Stimulated activated CD8-positive, alpha-beta memory T cell treated with anti-CD3 and anti-CD28 coated beads, Interleukin-7, amount 100 ng/mL, for 24 hours (primary cell): ENCODE data around the gene DGKQ.

Experiments used
- DNase-seq: peaks from one replicate; pipeline ENCODE4 v3.0.0-alpha.2; 2020; ENCODE audit warnings: low read depth

The DGKQ gene, protein sequence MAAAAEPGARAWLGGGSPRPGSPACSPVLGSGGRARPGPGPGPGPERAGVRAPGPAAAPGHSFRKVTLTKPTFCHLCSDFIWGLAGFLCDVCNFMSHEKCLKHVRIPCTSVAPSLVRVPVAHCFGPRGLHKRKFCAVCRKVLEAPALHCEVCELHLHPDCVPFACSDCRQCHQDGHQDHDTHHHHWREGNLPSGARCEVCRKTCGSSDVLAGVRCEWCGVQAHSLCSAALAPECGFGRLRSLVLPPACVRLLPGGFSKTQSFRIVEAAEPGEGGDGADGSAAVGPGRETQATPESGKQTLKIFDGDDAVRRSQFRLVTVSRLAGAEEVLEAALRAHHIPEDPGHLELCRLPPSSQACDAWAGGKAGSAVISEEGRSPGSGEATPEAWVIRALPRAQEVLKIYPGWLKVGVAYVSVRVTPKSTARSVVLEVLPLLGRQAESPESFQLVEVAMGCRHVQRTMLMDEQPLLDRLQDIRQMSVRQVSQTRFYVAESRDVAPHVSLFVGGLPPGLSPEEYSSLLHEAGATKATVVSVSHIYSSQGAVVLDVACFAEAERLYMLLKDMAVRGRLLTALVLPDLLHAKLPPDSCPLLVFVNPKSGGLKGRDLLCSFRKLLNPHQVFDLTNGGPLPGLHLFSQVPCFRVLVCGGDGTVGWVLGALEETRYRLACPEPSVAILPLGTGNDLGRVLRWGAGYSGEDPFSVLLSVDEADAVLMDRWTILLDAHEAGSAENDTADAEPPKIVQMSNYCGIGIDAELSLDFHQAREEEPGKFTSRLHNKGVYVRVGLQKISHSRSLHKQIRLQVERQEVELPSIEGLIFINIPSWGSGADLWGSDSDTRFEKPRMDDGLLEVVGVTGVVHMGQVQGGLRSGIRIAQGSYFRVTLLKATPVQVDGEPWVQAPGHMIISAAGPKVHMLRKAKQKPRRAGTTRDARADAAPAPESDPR

DNA sequence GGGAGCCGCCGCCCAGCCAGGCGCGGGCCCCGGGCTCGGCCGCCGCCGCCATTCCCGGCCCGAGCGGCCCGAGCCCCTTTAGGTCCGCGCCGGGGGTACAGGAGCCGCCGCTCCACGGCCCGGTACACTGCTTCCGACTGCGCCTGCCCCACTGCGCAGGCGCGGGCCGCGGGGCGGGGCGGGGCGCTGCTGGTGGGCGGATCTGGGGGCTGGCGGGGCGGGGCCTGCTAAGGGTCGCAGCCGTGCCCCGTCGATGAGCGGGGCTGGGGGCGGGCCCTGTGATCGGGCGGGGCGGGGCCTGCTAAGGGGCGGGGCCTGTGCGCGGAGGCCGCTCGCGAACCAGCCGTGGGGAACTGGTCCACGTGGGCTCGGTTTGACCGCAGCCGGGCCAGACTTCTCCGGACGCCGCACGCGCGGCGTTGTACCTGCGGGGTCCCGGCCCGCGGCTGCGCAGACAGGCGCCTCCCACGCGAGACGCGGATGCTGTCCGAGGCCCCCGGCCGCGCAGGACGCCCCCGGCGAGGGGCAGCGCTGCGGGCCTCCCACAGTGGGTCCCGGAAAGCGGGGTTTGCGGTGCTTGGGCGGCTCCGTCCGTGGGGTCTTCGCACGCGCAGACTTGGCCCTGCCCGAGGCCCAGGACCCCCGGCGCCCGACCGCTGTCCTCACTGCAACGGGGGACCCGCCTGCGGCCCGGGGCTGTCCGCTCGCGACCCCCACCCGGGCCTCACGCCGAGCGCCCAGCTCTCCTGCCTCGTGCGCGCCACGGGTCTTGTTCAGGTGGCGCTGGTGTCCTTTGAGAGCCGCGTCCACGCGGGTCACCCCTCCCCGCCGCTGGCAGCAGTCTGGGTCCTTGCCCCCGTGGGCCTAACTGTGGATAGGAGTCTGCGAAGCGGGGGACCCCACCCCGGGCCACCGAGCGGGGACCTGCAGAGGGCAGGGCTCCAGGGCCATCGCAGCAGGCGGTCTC lies at the start of gene DGKQ:
Gene DGKQ (minus strand): TSS at position 139 of the 967 bp plus-strand sequence. CDS start 87 bp downstream, at position 52.
- peak; percentile 70 for DNase-seq

DNA sequence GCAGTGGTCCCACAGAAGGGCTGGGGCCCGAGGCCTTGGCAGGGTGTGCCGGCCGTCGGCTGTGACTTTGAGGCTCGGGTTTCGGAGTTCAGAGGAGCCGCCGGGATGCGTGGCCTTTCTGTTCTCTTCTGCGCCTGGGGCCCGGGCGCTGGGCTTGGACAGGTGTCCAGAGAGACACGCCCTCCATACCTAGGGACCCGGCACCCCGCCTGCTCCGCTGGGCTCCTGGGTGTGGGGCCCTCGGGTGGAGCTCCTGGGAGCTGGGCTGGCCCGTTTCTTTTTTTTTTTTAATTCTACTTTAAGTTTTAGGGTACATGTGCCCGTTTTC lies 49.3 kb upstream of the DGKQ start:
- no peak for DNase-seq

DNA sequence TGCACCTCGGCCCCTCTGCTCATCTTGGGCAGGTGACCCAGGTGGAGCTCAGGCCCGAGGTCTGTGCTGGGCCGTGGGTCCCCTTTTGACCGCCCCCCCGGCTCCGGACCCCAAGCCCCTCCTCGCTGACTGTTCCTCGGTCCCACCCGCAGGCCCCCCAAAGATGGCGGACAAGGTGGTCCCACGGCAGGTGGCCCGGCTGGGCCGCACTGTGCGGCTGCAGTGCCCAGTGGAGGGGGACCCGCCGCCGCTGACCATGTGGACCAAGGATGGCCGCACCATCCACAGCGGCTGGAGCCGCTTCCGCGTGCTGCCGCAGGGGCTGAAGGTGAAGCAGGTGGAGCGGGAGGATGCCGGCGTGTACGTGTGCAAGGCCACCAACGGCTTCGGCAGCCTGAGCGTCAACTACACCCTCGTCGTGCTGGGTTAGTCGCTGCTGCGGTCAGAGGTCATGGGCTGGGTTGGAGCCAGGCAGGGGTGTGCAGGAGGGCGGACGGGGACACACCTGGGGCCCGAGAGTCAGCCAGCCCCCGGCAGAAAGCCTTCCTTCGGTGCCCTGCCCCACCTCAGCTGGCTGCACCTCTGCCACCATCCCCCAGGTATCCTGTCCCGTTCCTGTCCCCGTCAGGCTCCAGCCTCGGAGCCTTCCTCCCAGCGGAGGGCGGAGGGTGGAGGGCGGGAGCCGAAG lies 48.8 kb upstream of the DGKQ start:
- DNase-seq = no peak

DNA sequence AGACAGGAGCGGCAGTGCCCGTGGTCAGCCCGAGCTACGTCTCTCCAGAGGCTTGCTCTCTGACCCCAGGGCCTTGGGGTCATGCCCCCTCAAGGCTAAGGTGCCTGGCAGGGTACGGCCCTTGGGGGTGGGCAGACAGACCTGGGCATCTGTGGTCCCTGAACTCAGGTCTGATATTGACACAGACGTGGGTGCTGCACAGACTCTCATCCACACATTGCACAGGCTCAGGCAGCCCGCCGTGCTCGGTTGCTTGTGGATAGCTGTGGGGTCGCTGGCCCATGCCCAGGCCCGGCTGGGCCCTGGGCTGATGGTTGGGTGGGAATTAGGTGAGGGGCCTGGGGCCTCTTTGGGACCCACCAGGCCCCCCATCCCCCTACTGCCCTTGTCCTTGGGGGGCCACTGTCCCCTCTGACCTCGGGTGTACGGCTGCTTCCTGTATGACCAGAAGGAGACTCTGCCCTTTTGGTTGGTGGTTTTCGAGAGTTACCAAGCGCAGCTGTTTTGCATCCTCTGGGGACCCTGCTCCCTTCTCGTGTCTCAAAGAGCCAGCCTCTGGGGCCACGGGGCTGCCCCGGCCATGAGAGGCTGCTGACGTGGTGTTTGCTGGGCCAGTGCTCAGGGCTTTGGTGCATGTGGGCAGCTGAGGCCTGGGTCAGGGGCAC lies 48.1 kb upstream of the DGKQ start:
- no peak for DNase-seq

DNA sequence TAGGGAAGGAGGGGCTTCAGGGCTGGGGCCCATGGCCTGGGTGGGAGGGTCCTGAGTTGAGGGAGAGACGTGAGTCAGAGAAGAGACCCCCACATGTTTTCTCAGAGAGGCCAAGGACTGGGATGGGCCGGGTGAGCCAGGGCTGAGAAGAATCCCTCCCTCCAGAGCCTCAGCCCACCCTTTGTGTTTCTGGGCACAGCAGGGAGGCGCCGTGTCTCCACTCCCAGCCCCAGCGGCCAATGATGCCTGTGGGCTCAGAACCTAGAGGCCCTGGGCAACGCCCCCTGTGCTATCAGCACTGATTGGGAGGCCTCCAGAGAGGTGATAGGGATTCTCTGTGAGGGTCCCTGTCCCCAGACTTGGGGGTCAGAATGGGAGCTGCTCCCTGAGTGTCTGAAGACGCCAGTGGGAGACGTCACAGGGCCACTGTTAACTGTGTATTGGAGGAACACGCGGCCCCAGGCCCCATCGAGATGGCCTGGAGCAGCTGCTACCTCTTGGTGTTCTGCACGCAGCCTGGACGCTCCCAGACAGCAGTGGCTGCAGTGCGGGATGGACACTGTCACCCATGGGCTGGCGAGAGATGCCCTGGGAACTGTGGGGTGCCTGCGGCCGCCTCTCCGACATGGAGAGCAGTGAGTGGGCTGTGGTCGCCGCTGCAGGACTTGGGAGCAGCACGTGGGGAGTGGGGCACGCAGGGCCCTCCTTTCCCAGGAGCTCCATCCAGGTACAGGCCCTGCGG lies 46.5 kb upstream of the DGKQ start:
- DNase-seq = no peak

DNA sequence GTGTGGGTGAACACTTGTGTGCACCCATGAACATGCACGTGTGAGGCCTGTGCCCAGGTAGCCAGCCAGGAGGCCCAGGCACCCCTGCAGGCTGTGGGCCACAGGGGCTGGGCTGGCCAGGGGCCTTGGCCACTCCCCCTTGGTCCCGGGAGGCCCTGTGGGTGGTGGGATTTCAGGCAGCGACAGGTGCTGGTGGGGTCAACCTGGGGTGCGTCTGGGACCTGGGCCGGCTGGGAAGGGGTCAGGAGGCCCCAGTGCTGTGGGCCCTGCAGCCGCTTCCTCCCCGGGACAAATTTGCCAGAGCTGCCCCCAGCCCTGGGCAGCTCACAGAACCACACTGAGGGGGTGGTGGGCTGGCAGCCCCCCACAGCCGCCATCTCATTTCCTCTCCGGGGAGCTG lies 46.0 kb upstream of the DGKQ start:
- no peak for DNase-seq

DNA sequence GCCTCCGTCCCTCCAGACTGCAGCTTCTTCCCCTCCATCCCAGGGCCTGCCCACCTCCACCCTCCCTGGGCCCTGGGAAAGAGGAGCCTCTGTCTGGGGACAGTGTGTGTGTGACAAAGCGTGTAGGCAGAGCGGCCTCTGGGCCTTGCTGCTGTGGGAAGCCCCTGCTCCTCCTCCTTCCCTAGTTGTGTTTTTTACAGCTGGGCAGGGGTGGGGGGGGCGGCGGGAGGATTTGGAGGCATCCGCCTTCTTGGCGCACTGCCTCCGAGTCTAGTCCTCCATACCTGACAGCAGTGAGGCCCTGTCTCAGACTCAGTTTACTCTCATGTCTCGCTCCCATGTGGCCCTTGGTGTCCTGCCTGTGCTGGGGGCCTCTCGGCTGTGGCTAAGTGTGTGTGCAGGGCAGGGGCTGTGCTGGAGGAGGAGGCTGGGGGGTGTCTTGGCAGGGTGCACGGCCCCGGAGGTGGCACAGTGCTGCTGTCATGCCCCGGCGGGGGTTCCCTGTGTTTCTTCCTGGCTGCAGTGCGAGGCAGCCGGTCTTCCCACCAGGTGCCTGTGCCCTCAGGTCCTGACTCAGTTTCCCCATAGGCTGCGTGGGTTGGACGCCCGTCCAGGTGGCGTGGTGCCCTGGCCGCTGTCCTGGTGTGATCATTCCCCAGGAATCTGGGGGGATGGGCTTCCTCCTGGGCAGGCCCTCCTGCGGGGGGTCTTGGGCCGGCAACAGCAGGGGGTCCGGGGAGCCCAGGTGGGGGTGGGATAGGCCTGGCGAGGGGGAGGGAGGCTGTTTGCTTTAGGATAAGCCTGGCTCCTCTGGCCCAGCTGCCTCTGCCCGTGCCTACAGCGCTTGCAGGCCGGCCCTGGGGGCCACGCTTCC lies 45.0 kb upstream of the DGKQ start:
- DNase-seq = no peak

DNA sequence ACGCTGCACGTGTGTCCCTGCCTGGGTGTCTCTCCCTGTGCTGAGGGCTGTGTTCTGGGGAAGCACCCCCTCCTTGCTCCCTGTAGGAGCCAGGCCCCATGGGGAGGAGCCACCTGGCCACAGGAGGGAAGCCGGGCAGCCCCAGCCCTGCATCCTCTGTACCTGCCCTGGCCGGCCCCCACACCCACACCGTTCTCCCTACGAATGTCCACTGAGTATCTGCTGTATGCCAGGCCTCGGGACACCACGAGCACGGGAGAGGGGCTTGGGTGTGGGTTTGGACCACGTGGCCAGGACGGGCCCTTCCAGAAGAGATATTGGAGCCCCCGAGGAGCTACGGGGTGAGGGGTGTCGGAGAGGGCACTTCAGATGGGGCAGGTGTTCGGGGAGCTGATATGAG lies 44.3 kb upstream of the DGKQ start:
- no peak for DNase-seq

DNA sequence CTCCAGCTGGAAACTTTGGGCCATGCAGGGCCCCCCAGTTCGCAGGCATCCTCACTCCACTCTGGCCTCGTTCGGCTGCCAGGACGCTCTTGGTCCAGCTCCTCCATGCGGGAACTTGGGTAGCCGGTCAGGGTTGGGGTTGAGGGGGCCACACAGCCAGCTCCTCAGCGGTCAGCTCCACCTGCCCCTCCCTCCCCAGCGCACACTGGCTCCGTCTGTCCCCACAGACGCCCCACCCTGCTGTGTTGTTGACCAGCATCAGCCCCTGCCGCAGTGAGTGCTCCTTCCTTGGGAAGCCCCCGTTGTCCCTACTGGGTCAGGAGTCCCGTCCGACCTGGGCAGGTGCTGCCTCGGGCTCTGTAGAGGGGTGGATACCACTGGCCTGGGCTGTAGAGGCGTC lies 43.8 kb upstream of the DGKQ start:
- no peak for DNase-seq

DNA sequence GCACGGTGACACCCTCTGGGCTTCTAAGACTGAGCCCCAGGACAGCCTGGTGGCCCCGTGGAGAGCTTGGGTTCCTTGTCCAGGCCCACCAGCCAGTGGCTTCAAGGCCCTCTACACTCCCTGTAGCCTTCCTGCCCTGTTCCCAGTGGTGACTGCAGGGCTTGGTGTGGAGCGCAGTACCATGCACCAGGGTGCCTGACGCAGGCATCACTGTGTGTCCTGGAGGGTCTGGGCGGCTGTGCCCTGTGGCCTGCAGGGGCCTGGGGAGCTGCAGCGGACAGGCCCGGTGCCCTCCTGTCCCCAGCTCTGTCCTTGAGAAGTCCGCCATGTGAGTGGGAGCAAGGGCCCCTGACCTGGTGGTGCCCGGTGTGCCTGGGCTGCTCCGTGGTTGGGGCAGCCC lies 42.4 kb upstream of the DGKQ start:
- DNase-seq = no peak

DNA sequence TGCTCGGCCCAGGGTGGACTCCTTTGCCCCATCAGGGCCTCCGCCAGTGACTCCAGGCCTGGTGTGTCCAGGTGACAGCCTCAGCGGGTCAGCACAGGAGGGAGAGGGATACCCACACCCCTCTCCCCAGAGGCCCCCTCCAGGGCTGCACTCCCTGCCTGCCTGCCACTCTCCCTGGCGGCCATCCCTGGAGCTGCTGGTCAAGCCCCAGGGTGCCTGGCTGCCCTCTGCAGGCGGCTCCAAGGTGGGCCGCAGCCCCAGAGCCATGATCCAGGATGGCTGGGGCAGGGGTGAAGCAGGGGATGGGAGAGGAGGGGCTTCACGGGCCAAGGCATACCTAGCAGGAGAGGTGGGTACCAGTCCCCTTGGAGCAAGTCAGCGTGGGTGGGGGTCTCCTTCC lies 41.8 kb upstream of the DGKQ start:
- DNase-seq = no peak

DNA sequence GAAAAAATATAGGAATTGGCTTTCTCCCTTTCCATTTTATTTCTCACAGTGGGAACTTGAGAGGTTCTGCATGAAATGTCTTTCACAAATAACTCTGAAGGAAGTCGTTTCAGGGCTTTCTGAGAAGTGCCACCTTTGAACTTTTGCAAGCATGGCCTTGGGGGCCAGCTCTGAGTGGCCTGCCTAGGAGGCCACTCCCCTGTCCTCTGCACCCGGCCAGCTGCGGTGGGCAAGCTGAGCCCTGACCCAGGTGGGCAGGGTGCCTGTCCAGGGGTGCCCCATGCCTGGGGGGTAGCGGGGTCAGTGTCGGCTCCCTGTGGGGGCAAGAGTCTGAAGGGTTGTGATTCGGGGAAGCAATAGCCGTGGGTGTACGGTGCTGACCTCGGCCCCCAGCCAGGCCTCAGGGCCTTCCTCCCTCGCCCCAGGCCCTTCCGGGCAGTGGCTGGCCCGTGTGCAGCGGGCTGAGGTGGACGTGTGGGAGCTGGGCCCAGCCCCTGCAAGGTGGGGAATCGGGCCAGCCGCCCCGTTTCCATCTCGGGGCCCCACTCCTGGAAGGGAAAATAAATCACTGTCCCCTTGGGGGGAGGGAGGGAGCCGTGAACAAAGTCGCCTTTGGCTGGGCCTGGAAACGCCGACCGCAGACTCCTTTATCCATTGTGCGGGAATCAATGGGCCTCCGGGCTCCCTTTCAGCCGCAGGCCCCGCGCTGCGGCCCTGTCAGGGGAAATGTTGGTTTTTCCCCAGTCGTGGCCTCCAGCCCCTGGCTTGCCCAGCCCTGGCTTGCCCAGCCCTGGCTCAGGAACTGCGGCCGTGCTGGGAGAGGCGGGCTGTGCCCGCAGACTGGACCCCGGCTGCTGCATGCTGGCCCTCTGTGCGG lies 41.2 kb upstream of the DGKQ start:
- no peak for DNase-seq

DNA sequence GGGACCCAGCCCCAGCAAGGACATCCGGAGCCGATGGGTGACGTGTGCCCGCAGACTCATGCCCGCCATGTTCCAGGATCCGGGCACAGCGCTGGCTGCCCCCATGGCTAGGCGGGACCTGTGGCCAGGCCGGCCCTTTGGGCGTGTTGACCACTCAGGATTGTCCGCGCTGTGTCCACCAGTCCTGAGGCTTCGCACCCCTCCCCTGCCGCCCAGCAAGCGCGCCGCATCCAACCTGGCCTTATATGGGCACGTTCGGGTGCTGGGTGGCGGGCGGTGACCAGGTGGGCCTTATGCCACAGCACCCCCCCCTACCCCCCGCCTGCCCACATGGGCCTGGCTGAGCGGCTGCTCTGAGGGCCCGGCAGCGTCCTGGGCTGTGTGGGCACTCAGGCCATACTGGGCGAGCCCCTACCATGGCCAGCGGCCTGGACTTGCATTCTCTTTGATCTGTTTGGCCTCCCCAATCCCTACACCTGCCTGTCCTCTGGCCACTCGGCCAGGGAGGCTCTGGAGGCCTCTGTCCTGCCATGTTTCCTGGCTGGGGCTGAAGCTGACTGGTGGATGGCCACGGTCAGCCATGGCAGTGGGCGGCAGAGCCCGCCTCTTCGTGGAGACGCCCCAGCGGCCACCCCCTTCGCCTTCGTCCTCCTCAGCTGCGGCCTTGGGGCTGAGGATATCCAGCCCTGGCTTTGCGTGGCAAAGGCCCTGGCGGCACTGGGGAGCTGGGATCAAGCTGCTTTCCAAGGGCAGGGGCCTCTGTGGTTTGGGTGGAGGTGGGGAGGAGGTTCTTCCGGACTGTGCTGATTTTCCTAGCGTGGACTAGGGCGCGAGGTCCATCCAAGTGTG lies 40.1 kb upstream of the DGKQ start:
- no peak for DNase-seq

DNA sequence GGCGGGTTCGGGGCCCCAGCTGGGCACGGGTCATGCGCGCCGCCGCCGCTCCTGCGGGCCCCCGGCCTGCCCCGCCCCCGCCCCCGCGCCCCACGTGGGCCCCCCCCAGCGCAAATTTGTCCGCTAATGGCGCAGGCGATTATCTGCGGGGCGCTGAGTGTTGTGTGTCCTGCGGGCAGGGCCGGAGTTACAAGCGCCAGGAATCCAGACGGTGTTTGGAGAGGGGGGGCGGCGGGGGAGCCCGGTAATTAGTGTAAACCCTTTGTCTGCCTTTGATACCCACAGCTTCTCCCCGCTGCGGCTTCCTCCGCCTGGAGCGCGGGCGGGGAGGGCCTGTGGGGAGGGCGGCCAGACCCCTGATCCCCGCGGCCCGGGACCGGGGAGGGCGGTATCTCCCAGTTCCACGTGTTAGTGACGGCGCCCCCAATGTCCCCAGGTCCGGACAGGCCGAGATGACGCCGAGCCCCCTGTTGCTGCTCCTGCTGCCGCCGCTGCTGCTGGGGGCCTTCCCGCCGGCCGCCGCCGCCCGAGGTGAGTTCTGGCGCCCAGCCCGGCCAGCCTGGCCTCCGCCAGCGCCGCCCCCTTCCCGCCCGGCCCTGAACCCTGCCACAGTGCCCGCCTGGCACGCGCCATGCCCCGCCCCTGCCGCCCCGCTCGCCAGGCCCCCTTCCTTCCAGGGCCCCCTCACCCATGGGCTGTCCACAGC lies 38.8 kb upstream of the DGKQ start:
- DNase-seq = no peak

DNA sequence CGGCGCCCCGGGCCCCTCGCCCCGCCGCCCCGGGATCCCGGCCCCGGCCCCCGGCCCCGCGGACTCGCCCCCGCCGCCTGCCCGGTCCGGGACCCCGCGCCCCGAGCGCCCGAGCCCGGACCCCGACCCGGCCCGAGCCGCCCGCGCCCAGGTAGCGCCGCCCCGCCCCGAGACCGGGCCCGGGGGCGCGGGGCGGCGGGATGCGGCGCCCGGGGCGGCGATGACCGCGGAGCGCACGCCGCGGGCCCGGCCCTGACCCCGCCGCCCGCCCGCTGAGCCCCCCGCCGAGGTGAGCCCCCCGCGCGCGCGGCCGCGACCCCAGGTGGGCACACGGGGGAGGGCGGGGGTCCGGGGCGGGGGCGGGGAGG lies 38.3 kb upstream of the DGKQ start:
- DNase-seq = no peak

DNA sequence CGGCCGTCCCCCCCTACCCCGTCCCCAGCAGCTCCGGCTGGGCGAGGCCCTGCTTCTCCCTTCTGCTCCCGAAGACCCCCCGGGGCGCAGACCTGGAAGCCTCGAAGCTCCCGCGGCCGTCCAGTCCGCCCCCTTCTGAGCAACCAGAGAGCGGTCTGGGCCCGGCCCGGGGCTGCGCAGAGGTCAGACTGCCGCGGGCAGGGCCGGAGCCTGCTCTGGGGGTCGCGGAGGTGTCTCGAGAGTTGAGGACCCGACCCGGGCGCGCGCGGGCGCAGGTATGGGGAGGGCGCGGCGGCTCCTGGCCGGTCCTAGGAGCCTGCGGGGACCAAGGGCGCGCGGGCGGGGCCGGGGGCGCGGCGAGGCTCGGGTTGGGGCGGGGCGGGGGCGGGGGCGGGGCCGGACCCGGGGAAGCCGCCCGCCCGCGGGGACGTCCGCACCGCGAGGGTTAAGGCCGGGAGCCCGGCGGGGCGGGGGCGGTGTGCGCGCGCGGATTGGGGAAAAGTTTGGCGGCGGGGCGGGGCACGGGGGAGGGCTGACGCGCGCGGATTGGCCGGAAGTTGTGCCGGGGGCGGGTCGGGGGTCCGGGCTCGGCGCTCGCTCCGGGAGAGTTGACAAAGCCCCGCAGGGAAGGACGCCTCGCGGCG lies 37.8 kb upstream of the DGKQ start, which contains the start of gene FGFRL1:
Gene FGFRL1 (plus strand): TSS at position 605 of the 644 bp plus-strand sequence. CDS start 860 bp downstream, outside the sequence.
- DNase-seq = peak; percentile 87
